ENCODE results near the gene FIP1L1. TPM values are rescaled to one million over a fixed set of nuclear protein-coding genes. Genes with fewer than 3 reads are reported as not detected.

The FIP1L1 gene
- total and polyA plus RNA-seq, 2 of the 13 experiments (the other 11 are each of a cell fraction or from before 2014, with no cell fraction given): 14.9 to 69.4 TPM

DNA sequence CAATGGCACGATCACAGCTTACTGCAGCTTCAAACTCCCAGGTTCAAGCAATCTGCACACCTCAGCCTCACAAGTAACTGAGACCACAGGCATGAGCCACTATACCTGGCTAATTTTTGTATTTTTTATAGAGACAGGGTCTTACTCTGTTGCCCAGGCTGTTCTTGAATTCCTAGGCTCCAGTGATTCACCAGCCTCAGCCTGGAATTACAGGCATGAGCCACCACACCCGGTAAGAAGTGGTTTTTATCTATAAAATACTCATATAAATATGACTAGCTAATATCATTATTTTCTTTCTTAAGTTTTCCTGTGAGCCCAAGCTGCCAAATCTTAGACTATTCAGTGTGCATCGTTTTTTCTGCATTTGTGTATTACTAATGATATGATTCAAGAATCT, 16.0 kb upstream of the FIP1L1 start (continued):
- TF ChIP-seq, protein P1, sequence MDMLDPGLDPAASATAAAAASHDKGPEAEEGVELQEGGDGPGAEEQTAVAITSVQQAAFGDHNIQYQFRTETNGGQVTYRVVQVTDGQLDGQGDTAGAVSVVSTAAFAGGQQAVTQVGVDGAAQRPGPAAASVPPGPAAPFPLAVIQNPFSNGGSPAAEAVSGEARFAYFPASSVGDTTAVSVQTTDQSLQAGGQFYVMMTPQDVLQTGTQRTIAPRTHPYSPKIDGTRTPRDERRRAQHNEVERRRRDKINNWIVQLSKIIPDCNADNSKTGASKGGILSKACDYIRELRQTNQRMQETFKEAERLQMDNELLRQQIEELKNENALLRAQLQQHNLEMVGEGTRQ (IDR thresholded peaks at IDR 0.05; ENCODE audit: low read depth, low read length): no peak
- TF ChIP-seq, protein P1 (CRISPR knock-in tag; IDR thresholded peaks at IDR 0.05; ENCODE audit: borderline replicate concordance): no peak

DNA sequence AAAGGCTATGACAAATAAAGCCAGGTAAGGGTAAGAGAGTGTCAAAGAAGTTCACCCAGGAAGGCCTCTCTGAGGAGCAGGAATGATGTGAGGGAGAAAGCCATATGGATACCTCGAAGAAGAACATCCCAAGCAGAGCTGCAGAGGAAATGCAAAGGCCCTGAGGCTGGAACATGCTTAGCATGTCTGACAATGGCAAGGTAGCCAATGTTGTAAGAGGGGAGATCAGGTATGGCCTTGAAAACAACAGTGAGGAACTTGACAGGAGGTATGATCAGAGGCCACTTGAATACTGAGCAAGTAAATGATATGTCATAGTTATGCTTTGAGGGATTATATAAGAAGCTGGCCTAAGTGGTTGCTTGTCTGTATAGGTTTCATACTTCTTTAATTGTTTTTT, 15.3 kb upstream of the FIP1L1 start:
- Histone ChIP-seq H3K9me3 (ENCODE audit: low read length) (no peaks in the 10 kb centered on the region), H3K27me3 (ENCODE audit: control insufficient read depth in 1 of 2, insufficient read depth in 2 of 2, low read length in 2 of 2) (no peaks in the 10 kb centered on the region; a peak in 1 of 5 replicates), H3K9ac (ENCODE audit: insufficient read depth, low read depth, low read length) (no peak overlapping the region), H3K79me2 (ENCODE audit: insufficient read depth, low read length) (peaks cover 23% of the 10 kb centered on the region), H3K27ac (ENCODE audit: extremely low read length, insufficient read depth, low read length) (no peak overlapping the region), H3K4me3 (replicated peaks in 1 of 3; ENCODE audit: insufficient read depth in 1 of 3, low read depth in 2 of 3, low read length in 3 of 3) (no peak overlapping the region), H3K4me2 (ENCODE audit: low read depth, low read length) (0 out of 2 replicates have a peak overlapping the region, but pooled peaks have one; percentile 29), H4K20me1 (ENCODE audit: insufficient read depth, low read length) (no peaks in the 10 kb centered on the region), H3K4me1 (ENCODE audit: insufficient read depth, low read length) (peaks cover 39% of the 10 kb centered on the region), H3K36me3 (replicated peaks in 1 of 2; ENCODE audit: control insufficient read depth in 1 of 2, insufficient read depth in 2 of 2, low read length in 2 of 2) (no peaks in the 10 kb centered on the region), H2AFZ (ENCODE audit: low read length) (no peak overlapping the region)
- WGBS (ENCODE audit: low lambda C conversion rate): 87% methylated on average over 1 of the region's 1 CpG
- in situ Hi-C loops (cut with HindIII; ENCODE audit: extremely low pct_ligation_motif_present, low pct_unique_long_range_greater_than_20kb) (no loop called here), intact Hi-C loops (cut with micrococcal nuclease; ENCODE audit: unreplicated experiment) (no loop called here)
- FAIRE-seq: no peak
- TF ChIP-seq ZNF451 (CRISPR knock-in tag; IDR thresholded peaks at IDR 0.05): no peak
- POLR2A ChIA-PET: no interaction called here
- no peak for DNase-seq (ENCODE audit: low spot score)
- CTCF ChIA-PET (ENCODE audit: low intra/inter-chr PET ratio, low total read pairs): no interaction called here
- BruUV-seq (replicated peaks): no TSS peak
- ATAC-seq: no peak

- peaks cover 21% of the 10 kb centered on the region for H3K79me2 ChIP-seq (ENCODE audit: insufficient read depth, low read length)
- peaks cover 39% of the 10 kb centered on the region for H3K4me1 ChIP-seq (ENCODE audit: insufficient read depth, low read length)
- intact Hi-C loops (cut with micrococcal nuclease; ENCODE audit: unreplicated experiment): loop anchor here (5.0 kb wide), 1 partner anchor 177 kb away; no protein-coding TSS in a partner anchor
- no peaks in the 10 kb centered on the region; a peak in 1 of 5 replicates for H3K27me3 ChIP-seq (ENCODE audit: control insufficient read depth in 1 of 2, insufficient read depth in 2 of 2, low read length in 2 of 2)
- no peaks in the 10 kb centered on the region for H3K9me3 ChIP-seq (ENCODE audit: low read length)
- WGBS (ENCODE audit: low lambda C conversion rate): 22% methylated on average over 3 of the region's 3 CpGs
- CTCF ChIA-PET (ENCODE audit: low intra/inter-chr PET ratio, low total read pairs): no interaction called here
- H4K20me1 ChIP-seq (ENCODE audit: insufficient read depth, low read length): no peaks in the 10 kb centered on the region
- POLR2A ChIA-PET: no interaction called here
- no TSS peak for BruUV-seq (replicated peaks)
- H3K4me3 ChIP-seq (replicated peaks in 1 of 3; ENCODE audit: insufficient read depth in 1 of 3, low read depth in 2 of 3, low read length in 3 of 3): peak overlapping the region; percentile 83 to 99 (median 95); a peak in 5 of 6 replicates
- H3K9ac ChIP-seq (ENCODE audit: insufficient read depth, low read depth, low read length): peak overlapping the region; percentile 70; the same call in 1 of the 2 replicates
- H3K36me3 ChIP-seq (replicated peaks in 1 of 2; ENCODE audit: control insufficient read depth in 1 of 2, insufficient read depth in 2 of 2, low read length in 2 of 2): no peaks in the 10 kb centered on the region
- peak overlapping the region; percentile 90 for H3K4me2 ChIP-seq (ENCODE audit: low read depth, low read length)
- H2AFZ ChIP-seq (ENCODE audit: low read length): no peak overlapping the region
- H3K27ac ChIP-seq (ENCODE audit: extremely low read length, insufficient read depth, low read length): peak overlapping the region; percentile 57
- ATAC-seq: no peak
- no peak for FAIRE-seq
- TF ChIP-seq FOSL1 (CRISPR knock-in tag; IDR thresholded peaks at IDR 0.05; ENCODE audit: borderline replicate concordance) (no peak), MAFF (IDR thresholded peaks at IDR 0.05; ENCODE audit: low read depth, low read length) (peak; percentile 74), SKI (IDR thresholded peaks at IDR 0.05; ENCODE audit: partially characterized antibody) (no peak), SUZ12 (IDR thresholded peaks at IDR 0.05; ENCODE audit: low read depth, low read length) (no peak), TRAFD1 (CRISPR knock-in tag; IDR thresholded peaks at IDR 0.05; ENCODE audit: borderline replicate concordance) (no peak), STAT5B (CRISPR knock-in tag; IDR thresholded peaks at IDR 0.05) (no peak), MAFK (conservative IDR thresholded peaks at IDR 0.05 in 1 of 2, IDR thresholded peaks at IDR 0.05 in 1 of 2; ENCODE audit: low read length in 2 of 2) (peak; percentile 75 to 80), ZNF34 (CRISPR knock-in tag; IDR thresholded peaks at IDR 0.05; ENCODE audit: borderline replicate concordance) (no peak), ZNF558 (CRISPR knock-in tag; IDR thresholded peaks at IDR 0.05; ENCODE audit: borderline replicate concordance) (no peak), SMYD3 (CRISPR knock-in tag; IDR thresholded peaks at IDR 0.05) (no peak)
- in situ Hi-C loops (cut with HindIII; ENCODE audit: extremely low pct_ligation_motif_present, low pct_unique_long_range_greater_than_20kb): no loop called here
- no peak for DNase-seq (ENCODE audit: low spot score)
Observed at GRCh38 chr4:53364624-53365023, 12.8 kb upstream of the FIP1L1 start.
